Karpas-422 (cell line): ENCODE data around the gene TXNDC2. TPM values are rescaled to one million over a fixed set of nuclear protein-coding genes. Genes with fewer than 3 reads are reported as not detected.

ENCODE experiments used
- DNase-seq: peaks from one replicate; pipeline ENCODE4 v3.0.0-alpha.2; 2015
- H2AFZ ChIP-seq: fragments of 200-600 bp; sonication (generic); 2 replicates; pipeline ENCODE4 v1.6.1; 2014; ENCODE audit warnings: antibody characterized with exemption, low read length, mixed read lengths
- H3K27ac ChIP-seq: fragments of 200-600 bp; sonication (generic); 2 replicates; pipeline ENCODE4 v1.5.1; 2014; ENCODE audit warnings: mild to moderate bottlenecking, low read length, moderate library complexity
- H3K27me3 ChIP-seq: fragments of 200-600 bp; sonication (generic); 2 replicates; pipeline ENCODE4 v1.6.1; 2014; ENCODE audit warnings: low read length, mixed read lengths
- H3K36me3 ChIP-seq: fragments of 200-600 bp; sonication (generic); 2 replicates; pipeline ENCODE4 v1.6.1; 2014; ENCODE audit warnings: low read length, mixed read lengths; ENCODE audit not compliant: insufficient read depth
- H3K4me1 ChIP-seq: fragments of 200-600 bp; sonication (generic); 2 replicates; pipeline ENCODE4 v1.6.1; 2014; ENCODE audit warnings: mild to moderate bottlenecking, low read length, mixed read lengths
- H3K4me2 ChIP-seq: fragments of 200-600 bp; sonication (generic); 2 replicates; pipeline ENCODE4 v1.6.1; 2014; ENCODE audit warnings: low read length, low read depth, mild to moderate bottlenecking; ENCODE audit not compliant: poor library complexity, severe bottlenecking
- H3K4me3 ChIP-seq: fragments of 200-600 bp; sonication (generic); 2 replicates; pipeline ENCODE4 v1.5.1; 2014; ENCODE audit warnings: mild to moderate bottlenecking, antibody characterized with exemption, low read length, mixed read lengths
- H3K79me2 ChIP-seq: fragments of 200-600 bp; sonication (generic); 2 replicates; pipeline ENCODE4 v1.6.1; 2014; ENCODE audit warnings: mild to moderate bottlenecking, low read length, mixed read lengths
- H3K9ac ChIP-seq: fragments of 200-600 bp; sonication (generic); 2 replicates; pipeline ENCODE4 v1.6.0; 2014; ENCODE audit warnings: low read length
- H3K9me2 ChIP-seq: fragments of 200-600 bp; sonication (generic), shearing (Covaris generic); replicated peaks from 2 replicates; pipeline ENCODE4 v1.6.0; 2014; ENCODE audit warnings: mild to moderate bottlenecking, low read length, moderate library complexity; ENCODE audit not compliant: insufficient read depth
- H3K9me3 ChIP-seq: fragments of 300-700, 200-600 bp; sonication (generic); 2 replicates; pipeline ENCODE4 v1.6.1; 2014; ENCODE audit warnings: low read length, mixed read lengths
- H4K20me1 ChIP-seq: fragments of 200-600 bp; sonication (generic); 2 replicates; pipeline ENCODE4 v1.6.1; 2014; ENCODE audit warnings: mild to moderate bottlenecking, antibody characterized with exemption, low read length, low read depth; ENCODE audit not compliant: insufficient read depth
- total RNA-seq: library from RNA; depleted of rRNA; stranded (reverse); fragments of >200 nt; shearing (Covaris generic); gene quantifications from 2 replicates; pipeline ENCODE4 v1.2.3, GENCODE V29; 2014; ENCODE audit warnings: low replicate concordance

TXNDC2 gene
- total RNA-seq, 1 experiment from 2014 or later: not detected

- Histone ChIP-seq H3K9me2 (no peaks in the 10 kb centered on the region), H3K9ac (no peak overlapping the region), H3K4me2 (no peak overlapping the region)
Observed at GRCh38 chr18:9922592-9923311, 37.0 kb downstream of the TXNDC2 start.

DNA sequence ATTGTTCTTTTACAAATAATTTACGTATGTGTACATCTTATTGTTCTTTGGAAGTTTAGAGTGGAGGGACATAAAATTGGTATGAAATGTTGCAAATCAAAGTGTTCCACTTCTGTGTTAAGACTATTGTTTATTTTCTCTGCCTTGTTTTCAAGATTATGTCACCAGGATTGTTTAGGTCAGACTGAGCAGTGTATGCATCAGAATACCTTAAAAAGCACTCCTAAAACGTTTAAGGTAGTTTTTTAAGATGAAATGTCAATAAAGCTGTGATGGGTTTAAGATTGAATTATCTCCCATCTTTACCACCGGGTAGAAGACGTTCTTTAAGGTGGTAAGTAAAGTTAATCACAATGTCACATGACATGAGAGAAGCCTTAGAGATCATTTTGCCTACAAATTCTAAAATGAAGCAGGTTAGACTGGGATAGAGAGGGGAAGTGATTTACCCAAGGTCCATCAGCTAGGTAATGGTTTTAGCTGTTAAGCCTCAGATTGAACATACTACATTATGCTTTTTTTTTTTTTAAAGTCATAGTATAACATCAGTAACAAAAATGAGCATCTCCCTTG lies 38.7 kb downstream of the TXNDC2 start:
- Histone ChIP-seq H3K79me2 (peaks cover 100% of the 10 kb centered on the region), H3K36me3 (no peaks in the 10 kb centered on the region), H3K9me2 (no peaks in the 10 kb centered on the region), H4K20me1 (peaks cover 70% of the 10 kb centered on the region), H3K4me1 (peaks cover 76% of the 10 kb centered on the region), H3K4me3 (no peak overlapping the region), H3K27me3 (no peaks in the 10 kb centered on the region), H3K9me3 (no peaks in the 10 kb centered on the region), H3K4me2 (peak overlapping the region; percentile 19), H2AFZ (no peak overlapping the region), H3K27ac (no peak overlapping the region), H3K9ac (no peak overlapping the region)
- no peak for DNase-seq

More at GRCh38 chr18:9922592-9923311, 37.0 kb downstream of the TXNDC2 start:
- Histone ChIP-seq H3K4me1 (peaks cover 93% of the 10 kb centered on the region), H3K36me3 (no peaks in the 10 kb centered on the region), H3K27me3 (no peaks in the 10 kb centered on the region), H3K27ac (no peak overlapping the region), H4K20me1 (peaks cover 77% of the 10 kb centered on the region), H3K79me2 (peaks cover 100% of the 10 kb centered on the region), H2AFZ (no peak overlapping the region), H3K9me3 (no peaks in the 10 kb centered on the region), H3K4me3 (no peak overlapping the region)
- DNase-seq: no peak

GRCh38 chr18:9925369-9925768 lies 39.6 kb downstream of the TXNDC2 start:
- Histone ChIP-seq H4K20me1 (peaks cover 64% of the 10 kb centered on the region), H3K27me3 (no peaks in the 10 kb centered on the region)

GRCh38 chr18:9925795-9926194 lies 40.0 kb downstream of the TXNDC2 start:
- Histone ChIP-seq H3K36me3 (no peaks in the 10 kb centered on the region), H3K9ac (no peak overlapping the region), H3K4me3 (no peak overlapping the region), H3K9me2 (no peaks in the 10 kb centered on the region), H3K79me2 (peaks cover 100% of the 10 kb centered on the region), H3K27me3 (no peaks in the 10 kb centered on the region), H3K27ac (no peak overlapping the region), H2AFZ (no peak overlapping the region), H4K20me1 (peaks cover 60% of the 10 kb centered on the region), H3K9me3 (no peaks in the 10 kb centered on the region), H3K4me1 (peaks cover 63% of the 10 kb centered on the region), H3K4me2 (peak overlapping the region; percentile 16)
- no peak for DNase-seq

More at GRCh38 chr18:9925369-9925768, 39.6 kb downstream of the TXNDC2 start:
- Histone ChIP-seq H3K36me3 (no peaks in the 10 kb centered on the region), H3K27ac (no peak overlapping the region), H3K4me2 (peak overlapping the region; percentile 16), H2AFZ (no peak overlapping the region), H3K4me3 (no peak overlapping the region), H3K9ac (no peak overlapping the region), H3K79me2 (peaks cover 100% of the 10 kb centered on the region), H3K9me3 (no peaks in the 10 kb centered on the region), H3K9me2 (no peaks in the 10 kb centered on the region), H3K4me1 (peaks cover 67% of the 10 kb centered on the region)
- DNase-seq: no peak

GRCh38 chr18:9926223-9926894 lies 40.6 kb downstream of the TXNDC2 start:
- Histone ChIP-seq H4K20me1 (peaks cover 54% of the 10 kb centered on the region), H3K27ac (no peak overlapping the region), H3K4me2 (no peak overlapping the region)

GRCh38 chr18:9926977-9927376 lies 41.2 kb downstream of the TXNDC2 start:
- Histone ChIP-seq H3K4me2 (no peak overlapping the region), H3K36me3 (peaks cover 6% of the 10 kb centered on the region; the same call in 1 of the 2 replicates), H3K4me1 (peaks cover 54% of the 10 kb centered on the region), H3K9me2 (no peaks in the 10 kb centered on the region), H3K4me3 (no peak overlapping the region), H3K27me3 (no peaks in the 10 kb centered on the region), H3K9ac (no peak overlapping the region), H3K79me2 (peaks cover 100% of the 10 kb centered on the region), H3K27ac (0 out of 2 replicates have a peak overlapping the region, but pooled peaks have one; percentile 2), H3K9me3 (no peaks in the 10 kb centered on the region), H4K20me1 (peaks cover 50% of the 10 kb centered on the region), H2AFZ (no peak overlapping the region)
- DNase-seq: no peak

More at GRCh38 chr18:9926223-9926894, 40.6 kb downstream of the TXNDC2 start:
- DNase-seq: no peak
- H3K4me1 ChIP-seq: peaks cover 57% of the 10 kb centered on the region
- no peaks in the 10 kb centered on the region for H3K27me3 ChIP-seq
- peaks cover 100% of the 10 kb centered on the region for H3K79me2 ChIP-seq
- H2AFZ ChIP-seq: no peak overlapping the region
- no peak overlapping the region for H3K4me3 ChIP-seq
- H3K9me3 ChIP-seq: no peaks in the 10 kb centered on the region
- no peaks in the 10 kb centered on the region for H3K9me2 ChIP-seq
- peaks cover 4% of the 10 kb centered on the region; the same call in 1 of the 2 replicates for H3K36me3 ChIP-seq
- no peak overlapping the region for H3K9ac ChIP-seq

DNA sequence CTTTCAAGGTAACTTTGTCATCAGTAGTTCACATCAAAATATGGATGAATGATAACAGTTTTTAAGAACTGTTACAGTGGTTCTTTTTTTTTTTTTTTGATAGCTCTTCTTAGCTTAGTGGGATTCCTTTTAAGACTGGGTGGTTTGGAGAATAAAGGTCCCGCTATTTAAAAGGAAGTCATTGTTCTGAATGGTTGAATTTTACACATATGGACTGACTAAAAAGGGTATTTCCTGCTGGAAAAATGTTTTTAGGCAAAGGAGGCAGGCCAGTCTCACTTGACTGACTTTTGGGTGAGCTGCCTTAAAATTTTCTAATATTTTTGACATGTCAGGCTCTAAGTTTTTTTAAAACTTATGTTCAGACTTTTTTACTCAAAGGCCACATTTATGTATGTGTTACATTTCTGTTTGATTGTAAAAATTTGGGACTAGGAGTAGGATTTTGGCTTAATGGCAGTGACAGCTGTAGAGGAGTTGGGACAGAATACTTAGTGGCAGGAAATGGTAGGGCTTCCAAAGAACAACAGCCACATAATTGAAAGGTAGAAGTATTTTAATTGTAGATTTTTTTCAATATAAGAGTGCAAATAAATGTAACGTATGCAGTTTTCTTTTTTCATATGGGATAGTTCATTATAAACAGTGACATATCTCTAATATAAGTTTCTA lies 41.8 kb downstream of the TXNDC2 start:
- no peaks in the 10 kb centered on the region for H3K9me2 ChIP-seq
- no peak overlapping the region for H2AFZ ChIP-seq
- no peaks in the 10 kb centered on the region for H3K9me3 ChIP-seq
- H3K4me2 ChIP-seq: peak overlapping the region; percentile 10
- no peak overlapping the region for H3K4me3 ChIP-seq
- peaks cover 48% of the 10 kb centered on the region for H3K4me1 ChIP-seq
- peaks cover 100% of the 10 kb centered on the region for H3K79me2 ChIP-seq
- no peak for DNase-seq
- peaks cover 45% of the 10 kb centered on the region for H4K20me1 ChIP-seq
- peaks cover 11% of the 10 kb centered on the region; the same call in 1 of the 2 replicates for H3K36me3 ChIP-seq
- H3K27me3 ChIP-seq: no peaks in the 10 kb centered on the region
- peak overlapping the region; percentile 2; the same call in 1 of the 2 replicates for H3K27ac ChIP-seq
- no peak overlapping the region for H3K9ac ChIP-seq
